ENCODE measurements around the gene GSK3A.
A peak's percentile ranks its signal among the peaks of the same experiment; 100 is the strongest.

GSK3A gene

DNA sequence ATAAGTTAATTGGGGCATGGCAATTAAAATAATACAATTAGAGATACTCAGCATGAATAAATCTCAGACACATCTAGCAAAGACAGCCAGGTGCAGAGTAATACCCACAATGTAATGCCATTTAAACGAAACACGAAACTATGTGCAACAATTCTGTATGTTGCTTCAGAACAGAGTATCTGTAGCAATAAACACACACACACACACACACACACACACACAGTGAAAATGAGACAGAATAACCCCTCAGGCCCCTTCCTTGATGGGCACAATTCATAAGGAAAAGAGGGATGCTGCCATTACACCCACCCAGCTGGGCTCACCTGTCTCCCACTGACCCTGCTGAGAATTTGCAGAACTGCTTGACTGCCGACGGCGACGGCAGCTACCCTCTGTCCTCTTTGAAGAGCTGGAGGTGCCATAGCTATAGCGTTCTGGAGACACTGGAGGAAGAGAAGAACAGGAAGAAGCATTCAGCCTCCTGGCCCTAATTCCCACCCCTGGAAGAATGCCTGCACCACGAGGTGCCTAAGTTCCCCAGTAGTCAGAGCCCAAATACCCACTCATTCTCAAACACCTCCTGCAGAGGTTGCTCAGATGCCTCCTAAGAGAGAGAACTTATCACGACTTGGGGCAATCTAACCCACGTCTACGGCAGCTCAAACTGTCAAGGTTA is 27.5 kb downstream of the GSK3A start:
- peak overlapping the region; percentile 91 for H3K27ac Mint-ChIP-seq
- H3K27me3 Mint-ChIP-seq: no peaks in the 10 kb centered on the region
- peaks cover 47% of the 10 kb centered on the region for H3K4me1 Mint-ChIP-seq
- no peaks in the 10 kb centered on the region for H3K9me3 Mint-ChIP-seq
- no peak for ATAC-seq
- no peak overlapping the region for H3K4me3 Mint-ChIP-seq
- peaks cover 18% of the 10 kb centered on the region for H3K36me3 Mint-ChIP-seq

DNA sequence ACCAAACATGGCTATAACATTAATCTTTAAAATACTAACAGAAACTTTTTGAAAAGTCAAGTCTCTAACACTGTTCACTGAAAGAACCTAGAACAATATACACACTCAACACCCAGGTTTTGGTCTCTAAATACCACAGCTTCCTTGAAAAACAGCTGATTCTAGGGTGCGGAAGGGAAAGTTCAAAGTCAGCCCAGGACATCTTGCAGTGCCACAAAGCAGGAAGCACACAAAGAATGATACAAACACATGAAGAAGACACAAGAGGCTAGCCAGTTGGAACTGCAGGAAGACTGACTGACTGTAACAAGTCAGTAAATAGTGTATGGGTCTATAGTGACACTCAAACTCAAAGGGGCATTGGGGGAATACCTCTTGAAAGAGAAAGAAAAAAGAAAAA is 29.5 kb downstream of the GSK3A start:
- no peak for ATAC-seq
- peaks cover 39% of the 10 kb centered on the region for H3K36me3 Mint-ChIP-seq
- H3K9me3 Mint-ChIP-seq: no peaks in the 10 kb centered on the region
- H3K27me3 Mint-ChIP-seq: no peaks in the 10 kb centered on the region
- H3K4me3 Mint-ChIP-seq: no peak overlapping the region
- peak overlapping the region; percentile 55 for H3K27ac Mint-ChIP-seq
- peaks cover 46% of the 10 kb centered on the region for H3K4me1 Mint-ChIP-seq

DNA sequence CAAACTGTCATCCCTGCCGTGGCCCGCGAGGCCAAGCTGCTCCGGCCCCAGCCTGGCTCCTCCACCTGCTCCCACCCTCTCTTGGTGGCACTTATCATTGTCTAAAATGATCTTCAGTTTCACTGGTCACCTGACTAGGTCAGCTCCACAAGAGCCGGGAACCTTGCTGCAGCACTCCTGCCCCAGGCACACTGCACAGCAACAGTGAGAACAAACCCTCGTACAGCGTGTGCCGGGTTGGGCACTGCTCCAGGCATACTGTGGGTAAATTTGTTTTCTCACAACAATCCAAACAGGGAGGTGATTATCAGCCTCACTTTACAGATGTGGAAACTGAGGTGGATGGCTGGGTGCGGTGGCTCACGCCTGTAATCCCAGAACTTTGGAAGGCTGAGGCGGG is 33.8 kb downstream of the GSK3A start:
- Mint-ChIP-seq H3K4me1 (peaks cover 33% of the 10 kb centered on the region), H3K27ac (peak overlapping the region; percentile 35), H3K9me3 (no peaks in the 10 kb centered on the region), H3K4me3 (no peak overlapping the region), H3K27me3 (no peaks in the 10 kb centered on the region), H3K36me3 (peaks cover 67% of the 10 kb centered on the region)
- no peak for ATAC-seq

DNA sequence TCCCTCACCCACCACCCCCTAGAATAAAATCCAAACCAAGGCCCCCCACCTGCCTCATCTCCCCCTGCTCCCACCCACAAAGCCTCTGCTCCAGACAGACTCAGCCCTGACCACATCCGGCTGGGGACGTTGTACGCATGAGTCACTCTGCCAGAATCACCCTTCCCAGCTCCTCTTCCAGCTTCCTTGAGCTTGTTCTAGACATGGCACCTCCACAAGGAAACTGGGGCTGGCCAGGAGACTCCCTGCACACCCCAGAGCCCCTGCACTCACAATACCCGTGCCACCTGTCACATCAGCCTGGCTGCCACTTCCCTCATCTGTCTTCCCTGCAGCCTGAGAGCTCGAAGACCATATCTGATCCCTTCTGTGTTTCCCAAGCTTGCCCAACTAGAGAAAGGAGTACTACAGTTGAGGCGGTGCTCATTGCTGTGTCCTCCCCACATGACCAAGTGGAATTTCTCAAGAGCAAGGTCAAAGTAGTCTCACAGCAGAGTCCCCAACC is 34.6 kb downstream of the GSK3A start:
- peak overlapping the region; percentile 33 for H3K27ac Mint-ChIP-seq
- peaks cover 67% of the 10 kb centered on the region for H3K36me3 Mint-ChIP-seq
- H3K4me1 Mint-ChIP-seq: peaks cover 33% of the 10 kb centered on the region
- H3K9me3 Mint-ChIP-seq: no peaks in the 10 kb centered on the region
- ATAC-seq: no peak
- H3K4me3 Mint-ChIP-seq: no peak overlapping the region
- no peaks in the 10 kb centered on the region for H3K27me3 Mint-ChIP-seq

DNA sequence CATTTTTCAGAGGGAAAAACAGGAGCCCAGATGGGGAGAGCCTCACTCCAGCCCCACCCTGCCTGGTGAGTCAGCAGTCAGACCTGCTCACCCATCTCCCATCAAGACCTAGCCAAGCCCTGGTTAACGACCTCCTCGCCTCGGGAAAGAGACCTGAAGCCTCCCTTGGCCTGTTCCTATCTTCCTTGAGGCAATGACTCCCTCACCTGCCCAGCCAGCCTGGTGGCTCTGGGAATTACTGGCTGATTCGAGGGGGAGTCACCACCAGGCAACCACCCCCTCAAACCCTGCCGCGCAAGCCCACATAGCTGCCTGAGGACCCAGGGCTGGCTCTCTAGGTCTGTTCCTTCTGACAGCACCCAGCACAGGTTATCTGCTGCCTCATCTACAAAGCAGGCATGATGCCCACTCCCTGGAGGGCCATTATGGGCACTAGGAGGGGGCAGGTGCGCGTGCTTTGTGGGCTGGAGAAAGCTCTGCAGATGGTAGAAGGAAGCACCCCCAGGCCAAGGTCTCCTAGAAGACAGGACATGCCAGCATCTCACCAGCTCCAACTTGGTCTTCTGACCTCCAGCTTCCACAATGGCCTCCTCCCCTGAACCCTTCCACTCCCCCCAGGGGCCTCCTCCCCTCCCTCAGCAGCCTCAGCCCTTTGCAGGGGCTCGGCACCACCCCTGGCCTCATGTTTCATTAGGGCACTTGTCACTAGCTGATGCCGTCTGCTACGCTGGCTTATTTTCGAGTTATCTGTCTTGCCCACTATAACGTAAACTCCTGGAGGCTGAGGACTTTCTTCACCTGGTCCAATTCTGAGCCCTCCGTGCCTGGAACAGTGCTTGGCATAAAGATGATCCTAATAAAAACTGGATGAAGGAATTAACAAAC is 35.3 kb downstream of the GSK3A start:
- H3K4me1 Mint-ChIP-seq: peaks cover 37% of the 10 kb centered on the region
- no peaks in the 10 kb centered on the region for H3K27me3 Mint-ChIP-seq
- ATAC-seq: no peak
- peak overlapping the region; percentile 38 for H3K27ac Mint-ChIP-seq
- no peak overlapping the region for H3K4me3 Mint-ChIP-seq
- no peaks in the 10 kb centered on the region for H3K9me3 Mint-ChIP-seq
- peaks cover 65% of the 10 kb centered on the region for H3K36me3 Mint-ChIP-seq

DNA sequence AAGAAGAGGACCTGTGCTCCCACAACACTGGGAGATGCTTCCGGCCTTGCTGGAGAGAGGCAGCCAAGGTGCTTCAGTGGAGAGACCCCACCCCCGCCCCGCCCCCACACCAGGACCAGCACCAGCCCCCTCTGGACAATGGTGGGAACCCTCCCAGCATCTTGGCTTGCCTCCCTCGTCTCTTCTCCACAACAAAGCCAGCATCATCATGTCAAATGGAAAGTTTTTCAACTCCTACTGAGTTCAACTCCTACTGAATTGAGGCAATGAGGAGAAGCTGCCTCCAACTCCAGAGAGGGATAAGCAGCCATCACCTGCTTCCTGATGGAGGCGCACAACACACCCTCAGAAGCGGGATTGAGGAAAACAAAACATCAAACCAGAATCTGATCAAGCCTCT is 37.7 kb downstream of the GSK3A start:
- Mint-ChIP-seq H3K9me3 (no peaks in the 10 kb centered on the region), H3K27me3 (no peaks in the 10 kb centered on the region), H3K36me3 (peaks cover 58% of the 10 kb centered on the region), H3K4me3 (no peak overlapping the region), H3K4me1 (peaks cover 62% of the 10 kb centered on the region), H3K27ac (no peak overlapping the region)
- ATAC-seq: no peak

DNA sequence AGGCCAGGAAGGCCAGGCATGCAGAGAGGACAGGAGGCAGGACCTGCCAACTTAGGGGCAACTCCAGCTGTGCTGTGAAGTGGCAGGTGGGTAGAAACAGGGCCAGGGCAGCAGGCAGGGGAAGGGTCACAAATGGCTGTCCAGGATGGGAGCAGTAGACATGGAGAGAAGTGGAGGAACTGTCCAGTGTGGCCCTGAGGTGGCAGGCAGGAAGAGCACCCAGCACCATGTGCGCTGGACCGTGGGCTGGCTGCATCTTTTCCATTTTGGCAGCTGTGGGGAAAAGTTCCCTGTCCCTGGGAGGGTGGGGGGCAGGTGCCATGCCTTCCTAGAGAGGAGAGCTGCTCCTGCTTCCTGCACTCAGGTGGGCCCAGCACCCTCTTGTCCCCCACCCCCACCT is 38.7 kb downstream of the GSK3A start:
- peak overlapping the region; percentile 87 for H3K27ac Mint-ChIP-seq
- H3K9me3 Mint-ChIP-seq: no peaks in the 10 kb centered on the region
- peaks cover 50% of the 10 kb centered on the region for H3K36me3 Mint-ChIP-seq
- H3K4me3 Mint-ChIP-seq: no peak overlapping the region
- no peak for ATAC-seq
- H3K27me3 Mint-ChIP-seq: no peaks in the 10 kb centered on the region
- H3K4me1 Mint-ChIP-seq: peaks cover 72% of the 10 kb centered on the region

DNA sequence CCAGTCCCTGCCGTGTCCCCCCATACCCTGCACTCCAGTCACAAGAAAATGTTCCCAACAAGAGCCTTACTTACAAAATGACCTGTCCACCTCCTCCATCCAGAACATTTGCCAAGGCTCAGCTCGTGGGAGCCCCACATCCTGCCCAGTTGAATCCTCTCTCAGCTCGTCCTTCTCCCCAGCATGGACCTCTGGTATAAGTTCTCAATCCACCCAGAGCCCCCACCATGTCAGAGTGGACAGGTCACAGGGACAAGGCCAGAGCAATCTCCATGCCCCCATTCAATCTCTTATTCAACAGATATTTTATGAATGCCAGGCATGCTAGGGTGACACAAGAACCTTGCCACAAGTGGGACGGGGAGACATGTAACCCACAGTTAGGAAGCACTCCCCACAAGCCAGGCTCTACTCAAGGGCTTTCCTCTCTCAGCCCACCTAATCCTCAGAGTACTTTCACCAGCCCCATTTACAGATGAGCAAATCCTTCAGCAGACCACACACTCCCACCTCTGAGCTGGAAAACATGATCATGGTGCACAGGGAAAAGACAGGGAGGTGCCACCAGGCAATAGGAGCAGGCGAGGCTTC is 40.0 kb downstream of the GSK3A start:
- peak overlapping the region; percentile 28 for H3K4me3 Mint-ChIP-seq
- peaks cover 69% of the 10 kb centered on the region for H3K4me1 Mint-ChIP-seq
- peaks cover 40% of the 10 kb centered on the region for H3K36me3 Mint-ChIP-seq
- ATAC-seq: no peak
- H3K27me3 Mint-ChIP-seq: no peaks in the 10 kb centered on the region
- H3K9me3 Mint-ChIP-seq: no peaks in the 10 kb centered on the region
- peak overlapping the region; percentile 87 for H3K27ac Mint-ChIP-seq

DNA sequence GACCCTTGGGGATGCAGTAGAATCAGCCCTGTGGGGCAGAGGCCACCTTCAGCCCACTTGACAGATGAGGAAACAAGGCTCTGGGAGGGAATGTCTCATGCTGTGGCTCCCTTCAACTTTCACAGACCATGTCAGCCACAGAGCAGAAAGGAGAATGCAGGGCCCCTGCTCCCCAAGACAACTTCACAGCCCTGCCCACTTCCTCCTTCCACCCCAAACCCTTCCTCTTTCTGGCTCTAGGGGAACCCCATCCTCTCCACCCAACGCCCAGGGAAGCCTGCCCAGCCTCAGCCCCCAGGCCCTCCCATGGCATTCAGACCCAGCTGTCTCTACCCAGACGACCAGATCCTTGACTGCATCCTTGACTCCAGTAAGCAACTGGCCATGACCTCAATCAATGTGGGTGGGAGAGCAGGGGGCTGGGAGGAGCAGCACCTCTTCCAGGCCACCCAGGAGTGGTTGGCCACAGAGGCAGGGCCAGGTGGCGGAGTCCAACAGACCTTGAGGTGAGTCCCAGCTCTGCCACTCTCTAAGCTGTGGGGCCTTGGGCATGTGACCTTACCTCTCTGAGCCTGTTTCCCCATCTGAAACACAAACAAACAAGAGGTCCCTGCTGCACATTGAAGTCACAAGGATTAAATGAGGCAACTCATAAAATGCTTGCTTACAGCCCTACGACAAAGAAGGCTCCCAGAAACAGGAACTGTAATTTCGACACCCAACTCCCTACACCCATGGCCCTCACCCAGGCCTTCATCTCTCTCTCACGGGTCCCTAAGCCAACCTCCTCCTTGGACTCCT is 40.7 kb downstream of the GSK3A start:
- peak; percentile 91 for ATAC-seq
- H3K4me1 Mint-ChIP-seq: peaks cover 75% of the 10 kb centered on the region
- H3K27ac Mint-ChIP-seq: peak overlapping the region; percentile 87
- H3K4me3 Mint-ChIP-seq: peak overlapping the region; percentile 28
- peaks cover 34% of the 10 kb centered on the region for H3K36me3 Mint-ChIP-seq
- H3K27me3 Mint-ChIP-seq: no peaks in the 10 kb centered on the region
- H3K9me3 Mint-ChIP-seq: no peaks in the 10 kb centered on the region

DNA sequence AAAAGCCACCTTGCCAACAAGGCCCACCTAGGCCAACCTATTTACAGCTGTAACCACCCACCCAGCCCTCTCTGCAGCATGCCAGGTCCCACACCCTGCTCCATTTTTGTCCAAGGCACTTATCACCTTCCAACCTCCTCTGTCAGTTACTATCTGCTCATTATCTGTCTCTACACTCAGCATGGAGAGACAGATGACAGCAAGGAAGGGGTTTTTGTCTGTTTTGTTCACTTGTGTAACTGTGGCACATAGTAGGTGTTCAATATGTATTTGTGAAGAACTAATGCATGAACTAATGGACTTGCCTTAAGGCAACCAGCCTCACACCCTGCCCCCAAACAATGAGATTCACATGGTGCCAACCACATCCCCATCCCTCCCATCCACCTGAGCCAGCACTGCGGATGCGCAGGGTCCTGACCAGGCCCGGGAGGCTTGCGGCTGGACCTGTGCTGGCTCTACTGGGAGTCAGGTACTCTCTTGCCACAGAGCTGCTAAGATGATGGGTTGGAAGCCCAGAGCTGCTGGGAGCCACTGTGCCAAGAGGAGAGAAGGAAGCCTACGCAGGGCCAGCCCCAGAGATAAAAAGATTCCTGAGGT is 42.2 kb downstream of the GSK3A start:
- Mint-ChIP-seq H3K4me1 (peaks cover 76% of the 10 kb centered on the region), H3K27me3 (no peaks in the 10 kb centered on the region), H3K36me3 (peaks cover 33% of the 10 kb centered on the region), H3K9me3 (no peaks in the 10 kb centered on the region), H3K4me3 (peak overlapping the region; percentile 66), H3K27ac (peak overlapping the region; percentile 87)
- ATAC-seq: no peak

DNA sequence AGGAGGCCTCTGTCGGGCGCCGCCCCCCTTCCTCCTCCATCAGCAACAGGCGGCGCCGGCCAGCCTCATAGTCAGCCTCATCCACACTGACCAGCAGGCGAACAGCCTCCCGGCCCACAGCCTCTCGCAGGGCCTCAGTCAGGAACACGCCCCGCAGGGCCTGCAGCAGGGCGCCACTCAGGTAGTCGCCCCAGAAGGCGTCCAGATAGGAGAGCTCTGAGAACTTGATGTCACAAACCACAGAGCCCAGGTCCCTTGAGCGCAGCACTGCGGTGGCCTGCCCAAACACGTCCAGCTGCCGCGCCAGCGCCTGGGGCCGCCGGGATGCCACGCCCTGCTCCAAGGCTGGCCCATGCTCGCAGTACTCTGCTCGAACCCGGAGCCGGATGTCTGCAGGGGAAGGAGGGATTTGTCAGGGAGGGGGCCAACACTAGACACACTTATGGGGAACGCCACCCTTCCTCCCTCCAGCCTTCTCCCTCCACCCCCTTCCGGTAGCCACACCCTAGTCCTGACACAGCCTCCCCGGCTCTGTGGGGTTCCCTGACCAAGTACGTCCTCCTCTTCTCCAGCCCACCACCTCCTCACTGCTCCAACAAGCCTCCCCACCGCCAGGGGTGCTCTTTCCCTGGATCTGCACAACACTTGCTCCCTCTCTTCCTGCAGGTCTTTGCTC is 42.8 kb downstream of the GSK3A start:
- H3K36me3 Mint-ChIP-seq: peaks cover 29% of the 10 kb centered on the region
- peak overlapping the region; percentile 66 for H3K4me3 Mint-ChIP-seq
- peak overlapping the region; percentile 87 for H3K27ac Mint-ChIP-seq
- H3K4me1 Mint-ChIP-seq: peaks cover 76% of the 10 kb centered on the region
- H3K27me3 Mint-ChIP-seq: no peaks in the 10 kb centered on the region
- no peaks in the 10 kb centered on the region for H3K9me3 Mint-ChIP-seq
- ATAC-seq: peak; percentile 53

DNA sequence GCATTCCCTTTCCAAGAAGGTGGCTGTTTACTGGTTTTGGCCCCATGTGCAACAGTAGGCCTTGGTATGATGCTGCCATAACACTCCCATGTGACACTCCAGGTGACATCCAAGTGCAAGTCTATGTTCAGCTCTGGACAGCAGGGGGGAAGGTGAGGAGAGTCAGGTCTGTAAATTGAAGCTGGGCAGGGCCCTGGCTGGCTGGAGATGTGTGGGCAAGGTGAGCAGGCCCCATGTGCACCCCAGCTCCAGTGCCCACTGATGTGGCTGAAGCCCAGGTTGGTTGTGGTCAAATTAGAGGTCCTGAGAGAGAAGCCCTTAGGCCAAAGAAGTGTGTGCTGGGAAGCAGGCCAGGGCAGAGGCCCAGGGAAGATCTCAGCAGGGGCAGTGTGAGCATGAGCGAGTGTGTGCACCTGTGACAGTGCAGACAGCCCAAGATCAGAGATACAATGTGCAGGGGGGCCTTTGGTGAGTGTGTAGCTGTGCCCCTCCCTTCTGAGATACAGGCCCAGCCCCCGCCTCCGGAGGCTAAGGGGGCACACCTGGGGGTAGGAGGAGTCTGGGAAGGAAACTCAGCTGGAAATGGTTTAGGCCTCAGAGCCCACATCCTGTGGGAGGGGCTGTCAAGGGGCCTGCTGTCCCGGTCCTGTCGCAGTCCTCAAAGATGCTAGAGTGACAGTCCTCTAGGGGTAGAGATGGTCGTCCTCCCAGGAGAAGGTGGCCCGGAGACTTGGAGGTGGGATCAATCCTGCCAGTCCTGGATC is 43.5 kb downstream of the GSK3A start:
- peaks cover 30% of the 10 kb centered on the region for H3K36me3 Mint-ChIP-seq
- H3K27ac Mint-ChIP-seq: peak overlapping the region; percentile 87
- peaks cover 80% of the 10 kb centered on the region for H3K4me1 Mint-ChIP-seq
- H3K4me3 Mint-ChIP-seq: peak overlapping the region; percentile 66
- ATAC-seq: peak; percentile 76
- H3K9me3 Mint-ChIP-seq: no peaks in the 10 kb centered on the region
- H3K27me3 Mint-ChIP-seq: no peaks in the 10 kb centered on the region

DNA sequence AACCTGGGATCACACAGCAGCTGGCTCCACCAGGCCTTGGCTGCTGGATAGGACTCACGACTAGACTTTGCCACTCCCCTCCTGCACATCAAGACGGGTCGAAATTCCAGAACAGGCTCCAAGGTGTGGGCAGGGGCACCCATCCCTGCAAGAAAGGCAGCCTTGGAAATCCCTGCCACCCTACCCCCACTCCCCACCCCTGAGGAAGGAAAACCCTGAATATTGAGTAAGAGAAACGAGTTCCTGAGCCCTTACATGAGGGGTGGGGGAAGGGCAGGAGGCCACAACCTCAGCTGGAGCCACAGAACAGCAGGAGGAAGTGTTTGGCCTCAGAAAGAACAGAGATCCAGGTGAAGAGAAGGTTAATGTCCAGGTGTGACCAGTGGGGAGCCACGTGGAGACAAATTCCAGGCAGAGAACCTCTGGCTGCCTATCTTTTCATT is 45.0 kb downstream of the GSK3A start:
- H3K9me3 Mint-ChIP-seq: peaks cover 2% of the 10 kb centered on the region
- ATAC-seq: no peak
- H3K4me3 Mint-ChIP-seq: no peak overlapping the region
- H3K27me3 Mint-ChIP-seq: no peaks in the 10 kb centered on the region
- H3K27ac Mint-ChIP-seq: peak overlapping the region; percentile 64
- peaks cover 68% of the 10 kb centered on the region for H3K4me1 Mint-ChIP-seq
- peaks cover 23% of the 10 kb centered on the region for H3K36me3 Mint-ChIP-seq

All from stimulated activated memory B cell treated with anti-CD40 and anti-IgM and Interleukin-4, amounts not matched to agents 10 μg/mL and 1 μg/mL and 100 μg/mL, for 72 hours (primary cell).